ENCODE results near the gene CLCN3. TPM values are rescaled to one million over a fixed set of nuclear protein-coding genes. Genes with fewer than 3 reads are reported as not detected.

CLCN3 gene
- total and polyA plus RNA-seq, 9 of the 15 experiments (the other 6 are each of a cell fraction or from before 2014, with no cell fraction given) = 12.7 to 60.6 (median 38.5) TPM

- no peak for TF ChIP-seq CHAMP1 (IDR thresholded peaks at IDR 0.05)
- TF ChIP-seq ZNF3 (CRISPR knock-in tag; IDR thresholded peaks at IDR 0.05) = no peak
- no peak for TF ChIP-seq HDAC6 (IDR thresholded peaks at IDR 0.05; ENCODE audit: low read depth, low read length)
- no peak for TF ChIP-seq FOXA1 (IDR thresholded peaks at IDR 0.05; ENCODE audit: borderline replicate concordance)
- no peak for TF ChIP-seq POLR2H (tag; IDR thresholded peaks at IDR 0.05; ENCODE audit: low read depth)
- no peak for TF ChIP-seq SREBF1 (IDR thresholded peaks at IDR 0.05; ENCODE audit: borderline replicate concordance, low read depth, low read length)
- TF ChIP-seq E4F1 (CRISPR knock-in tag; IDR thresholded peaks at IDR 0.05; ENCODE audit: borderline replicate concordance) = no peak
- TF ChIP-seq KLF13 (tag; IDR thresholded peaks at IDR 0.05; ENCODE audit: borderline replicate concordance, low read depth) = no peak
- TF ChIP-seq NCOA6 (IDR thresholded peaks at IDR 0.05) = no peak
- TF ChIP-seq ETV5 (CRISPR knock-in tag; IDR thresholded peaks at IDR 0.05; ENCODE audit: low read depth) = no peak
- no peak for TF ChIP-seq GTF2F1 (IDR thresholded peaks at IDR 0.05; ENCODE audit: low read depth, low read length)
- TF ChIP-seq E2F3 (CRISPR knock-in tag; IDR thresholded peaks at IDR 0.05) = no peak
- TF ChIP-seq LCOR (CRISPR knock-in tag; IDR thresholded peaks at IDR 0.05) = no peak
- TF ChIP-seq RBBP5 (IDR thresholded peaks at IDR 0.05; ENCODE audit: borderline replicate concordance, insufficient read depth, low read length, poor library complexity, severe bottlenecking) = no peak
- TF ChIP-seq PTBP1 (IDR thresholded peaks at IDR 0.05; ENCODE audit: low read depth, low read length) = no peak
- TF ChIP-seq ZMIZ1 (IDR thresholded peaks at IDR 0.05; ENCODE audit: low read depth in 2 of 2, low read length in 2 of 2) = no peak
- no peak for TF ChIP-seq MCM3 (IDR thresholded peaks at IDR 0.05)
- TF ChIP-seq ZNF780A (CRISPR knock-in tag; IDR thresholded peaks at IDR 0.05) = no peak
These were observed 29.3 kb downstream of the CLCN3 start (continued) for GRCh38 chr4:169649545-169650226.

Measured in K562 (cell line).